Stimulated activated CD8-positive, alpha-beta memory T cell treated with anti-CD3 and anti-CD28 coated beads, Interleukin-15, amount 100 ng/mL, for 1 hour (primary cell): Measurements from ENCODE around the gene ITGA11.

Experiments
- DNase-seq: peaks from one replicate; pipeline ENCODE4 v3.0.0-alpha.2; 2020; ENCODE audit warnings: low read depth

The ITGA11 gene

DNA sequence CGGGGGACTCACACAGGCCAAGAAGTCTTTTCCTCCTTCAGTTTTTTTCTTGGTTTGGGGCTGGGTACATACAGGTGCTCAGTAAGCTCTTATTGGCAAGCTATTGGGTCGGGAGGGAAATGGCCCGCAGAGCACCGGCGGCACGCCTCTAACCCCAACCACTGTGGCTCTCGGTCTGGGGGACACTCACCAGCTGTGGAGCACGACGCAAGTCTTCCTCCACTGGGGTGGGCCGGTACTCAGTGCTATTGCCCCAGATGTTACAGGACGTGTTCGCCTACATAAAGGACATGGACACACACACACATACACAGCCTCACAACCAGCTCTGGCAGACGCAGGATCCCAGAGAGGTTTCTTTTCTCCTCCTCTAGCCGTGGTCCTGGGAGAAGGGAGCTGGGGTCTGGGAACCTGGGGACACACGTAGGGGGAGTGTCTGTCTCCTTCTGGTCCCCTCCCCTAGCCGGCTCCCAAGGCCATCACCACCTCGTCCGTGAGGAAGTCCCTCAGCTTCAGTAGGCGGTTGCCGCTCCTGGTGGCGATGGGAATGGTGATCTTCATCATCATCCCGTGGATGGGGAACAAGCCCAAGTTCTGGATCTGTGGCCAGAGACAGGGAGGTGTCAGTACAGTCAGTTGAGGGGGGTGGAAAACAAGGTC lies 121.0 kb downstream of the ITGA11 start:
- DNase-seq = no peak

DNA sequence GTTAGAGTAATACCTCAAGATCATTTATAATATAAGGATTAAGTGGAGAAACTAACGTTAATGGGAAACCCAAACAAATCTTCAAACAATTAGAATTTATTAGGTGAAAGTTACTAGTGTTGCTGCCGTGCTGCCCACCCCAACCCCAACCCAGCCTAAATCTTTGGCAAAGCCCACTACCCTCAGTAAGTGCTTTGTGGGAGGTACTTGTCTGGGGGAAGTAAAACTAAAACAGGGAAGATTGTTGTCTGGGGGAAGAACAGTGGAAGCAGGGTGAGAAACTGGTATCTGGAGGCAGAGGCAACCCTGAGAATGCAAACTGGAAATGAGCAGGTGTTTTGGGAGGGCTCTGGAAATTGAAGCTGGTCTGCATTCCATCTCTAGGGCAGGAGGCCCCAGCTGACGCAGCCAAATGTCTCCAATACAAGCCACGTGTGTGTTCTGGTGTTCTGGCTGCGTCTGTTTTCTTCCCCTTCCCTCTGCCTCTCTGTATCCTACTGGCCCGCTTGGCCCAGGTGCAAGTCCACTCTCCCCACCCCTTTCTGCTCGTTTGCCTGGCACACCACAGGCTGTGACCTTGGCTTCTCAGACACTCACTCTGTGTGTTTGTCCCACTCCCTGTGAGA lies 121.7 kb downstream of the ITGA11 start:
- DNase-seq = no peak

DNA sequence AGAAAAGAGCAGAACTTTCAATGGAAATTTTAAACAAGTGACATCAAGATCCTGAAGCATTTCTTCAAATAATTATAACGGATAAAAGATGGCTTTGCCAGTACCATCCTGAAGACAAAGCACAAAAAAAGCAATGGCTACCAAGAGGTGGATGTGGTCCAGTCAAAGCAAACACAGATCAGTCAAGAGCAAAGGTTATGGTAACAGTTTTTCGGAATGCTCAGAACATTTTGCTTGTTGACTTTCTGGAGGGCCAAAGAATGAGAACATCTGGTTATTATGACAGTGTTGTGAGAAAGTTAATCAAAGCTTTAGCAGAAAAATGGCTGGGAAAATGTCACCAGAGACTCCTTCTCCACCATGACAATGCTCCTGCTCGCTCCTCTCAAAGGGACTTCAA lies 122.9 kb downstream of the ITGA11 start:
- DNase-seq = no peak

DNA sequence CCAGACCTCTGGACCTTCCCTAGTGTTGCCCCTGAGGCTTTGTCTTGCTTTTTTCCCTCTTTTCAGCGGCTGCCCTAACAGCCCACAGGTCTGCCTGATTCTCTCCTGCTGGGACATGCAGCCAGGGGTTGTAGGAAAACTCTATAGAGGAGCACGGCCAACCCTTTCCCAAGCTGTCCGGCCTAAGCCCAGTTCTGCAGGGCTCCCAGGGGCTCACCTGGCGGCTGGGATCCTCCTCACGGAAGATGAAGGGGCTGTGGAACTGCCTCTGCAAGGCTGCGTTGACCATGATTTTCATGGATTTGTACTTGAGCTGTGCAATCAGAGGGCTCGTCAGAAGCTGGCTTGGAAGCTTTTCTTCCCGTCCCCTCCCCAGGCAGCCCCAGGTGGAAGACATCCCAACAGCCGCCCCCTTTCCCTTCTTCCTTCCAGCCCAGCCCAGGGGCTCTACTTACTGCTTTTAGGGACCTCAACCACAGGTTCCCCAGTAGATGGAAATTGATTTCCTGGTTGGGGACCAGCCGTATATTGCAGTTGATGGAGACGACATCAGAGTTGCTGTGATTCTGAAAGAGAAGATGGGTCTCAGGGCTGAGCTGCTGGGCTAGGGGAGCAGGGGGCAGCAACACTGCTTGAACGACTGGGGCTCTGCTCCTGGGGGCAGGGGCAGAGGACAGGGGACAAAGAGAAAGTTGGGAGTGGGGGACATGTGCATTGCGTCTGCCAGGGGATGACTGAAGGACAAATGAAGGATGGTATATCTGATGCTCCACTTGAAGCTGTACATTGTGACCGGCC lies 124.6 kb downstream of the ITGA11 start:
- no peak for DNase-seq

DNA sequence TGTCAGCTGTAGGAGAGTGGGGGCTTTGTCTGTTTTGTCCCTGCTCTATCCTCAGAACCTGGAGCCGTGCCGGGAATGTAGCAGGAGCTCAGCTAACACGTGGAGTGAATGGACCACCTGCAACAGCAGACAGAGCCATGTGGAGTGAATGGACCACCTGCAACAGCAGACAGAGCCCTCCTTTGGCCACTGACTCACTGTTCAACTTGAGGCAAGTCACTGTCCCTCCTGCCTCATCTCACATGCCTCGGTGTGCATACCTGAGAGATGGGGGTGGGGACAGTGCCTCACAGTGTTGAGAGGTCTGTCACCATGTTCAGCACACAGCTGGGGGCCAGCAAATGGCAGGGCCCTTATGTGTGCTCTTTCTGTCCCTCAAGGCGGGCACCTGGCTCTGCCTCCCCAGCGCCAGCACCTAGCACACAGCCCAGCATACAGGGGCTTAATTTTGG lies 126.5 kb downstream of the ITGA11 start:
- DNase-seq = no peak

DNA sequence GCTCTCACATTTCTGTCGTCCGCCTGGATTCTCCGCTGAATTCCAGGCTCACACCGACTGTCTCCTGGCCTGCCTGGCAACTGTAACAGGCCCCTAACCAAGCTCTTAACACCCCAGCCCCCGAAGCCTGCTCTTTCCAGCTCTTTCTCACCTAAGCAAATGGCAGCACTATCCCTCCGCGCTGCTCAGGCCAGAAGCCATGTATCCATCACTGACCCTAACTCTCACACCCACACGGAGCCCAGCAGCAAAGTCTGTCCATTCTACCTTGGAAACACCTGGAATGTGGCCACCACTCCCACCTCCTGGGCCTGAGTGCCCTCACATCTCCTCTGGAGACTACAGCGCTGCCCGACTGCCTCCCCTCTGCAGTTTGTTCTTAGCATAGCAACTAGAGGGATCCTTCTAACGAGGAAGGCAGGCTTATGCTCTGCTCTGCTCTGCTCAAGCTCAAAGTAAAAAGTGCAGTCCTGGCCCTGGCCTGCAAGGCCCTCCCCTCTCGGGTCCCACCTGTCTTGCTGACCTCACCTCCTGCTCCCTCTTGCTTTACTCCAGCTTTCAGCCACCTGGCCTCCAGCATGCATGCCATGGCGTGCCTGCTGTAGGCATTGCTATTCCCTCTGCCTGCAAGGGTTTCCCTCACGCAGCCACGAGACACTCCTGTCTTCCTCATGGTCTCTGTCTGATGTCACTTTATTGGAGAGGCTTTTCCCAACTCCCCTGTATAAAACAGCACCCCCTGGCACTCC lies 127.2 kb downstream of the ITGA11 start:
- no peak for DNase-seq

DNA sequence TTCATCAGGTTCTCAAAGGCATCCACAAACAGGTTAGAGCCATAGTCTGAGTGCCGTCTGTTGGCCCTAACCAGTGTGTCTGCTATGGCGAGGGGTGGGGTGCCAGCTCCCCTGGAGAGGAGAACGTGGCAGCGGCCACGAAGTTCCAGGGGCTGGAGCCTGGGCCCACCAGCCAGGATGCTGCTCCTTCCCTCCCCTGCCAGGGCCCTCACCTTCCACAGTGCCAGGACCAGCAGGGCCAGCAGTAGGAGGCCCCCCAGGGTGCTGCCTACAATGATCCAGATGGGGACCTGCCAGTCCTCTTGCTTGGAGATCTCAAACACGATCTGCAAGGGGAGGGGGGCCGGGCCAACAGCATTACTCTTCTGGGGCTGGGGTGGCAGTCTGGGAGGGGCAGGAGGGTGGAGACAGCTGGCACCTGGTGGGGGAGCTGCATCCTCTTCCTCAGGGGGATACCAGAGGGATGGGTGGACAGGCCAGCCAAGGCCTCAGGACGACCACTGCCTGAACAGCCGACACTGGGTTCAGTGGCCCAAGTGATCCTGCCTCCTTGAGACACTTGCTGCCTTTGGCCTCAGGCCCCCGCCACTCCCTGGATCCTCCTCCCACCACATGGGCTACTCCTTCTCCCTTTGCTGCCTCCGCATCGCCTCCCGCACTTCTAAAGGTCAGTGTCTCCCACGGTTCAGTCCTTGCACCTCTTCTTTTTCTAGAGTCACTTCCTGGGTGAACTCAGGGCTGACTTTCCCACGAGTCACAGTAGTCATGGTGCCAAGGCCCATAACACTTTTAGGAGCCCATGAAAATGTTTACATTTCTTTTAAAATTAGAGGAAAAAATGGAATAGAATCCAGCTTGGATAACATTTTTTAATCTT lies 128.2 kb downstream of the ITGA11 start:
- no peak for DNase-seq

DNA sequence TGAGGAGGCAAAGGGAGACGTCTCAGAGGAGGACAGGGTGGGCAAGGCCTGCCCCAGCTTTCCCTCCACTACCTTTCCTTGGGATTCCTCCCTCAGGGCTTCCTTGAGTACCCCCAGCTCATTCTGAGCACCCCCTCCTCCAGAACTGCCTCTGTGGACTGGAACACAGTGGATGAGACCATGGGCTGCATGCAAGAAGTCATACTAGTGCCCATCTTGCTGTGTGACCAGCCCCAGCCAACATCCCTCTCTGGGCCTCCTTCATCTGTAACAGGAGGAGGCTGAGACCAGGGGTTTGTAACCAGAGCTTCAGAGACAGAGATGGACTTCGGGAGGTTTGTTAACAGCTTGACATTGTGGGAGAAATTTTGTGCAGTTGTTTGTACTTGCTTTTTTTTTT lies 128.8 kb downstream of the ITGA11 start:
- DNase-seq = no peak

DNA sequence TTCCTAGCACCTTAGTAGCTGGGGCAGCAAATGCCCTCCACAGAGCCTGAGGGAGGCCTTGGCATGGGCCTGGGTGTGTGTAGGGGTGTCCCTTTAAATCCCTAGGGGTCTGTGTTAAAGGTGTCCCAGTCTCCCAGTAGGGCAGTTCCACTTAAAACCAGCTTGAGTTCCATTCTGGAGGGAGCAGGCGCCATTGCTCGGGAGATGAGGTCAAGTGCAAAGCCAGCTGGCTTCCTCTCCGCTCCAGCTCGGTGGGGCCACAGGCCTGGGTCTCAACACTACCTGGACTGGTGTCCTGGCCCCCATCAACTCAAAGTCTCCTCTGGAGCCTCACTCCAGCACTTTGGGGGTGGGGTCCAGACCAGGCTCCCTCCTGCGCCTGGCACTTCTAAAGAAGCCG lies 129.2 kb downstream of the ITGA11 start:
- DNase-seq = no peak

DNA sequence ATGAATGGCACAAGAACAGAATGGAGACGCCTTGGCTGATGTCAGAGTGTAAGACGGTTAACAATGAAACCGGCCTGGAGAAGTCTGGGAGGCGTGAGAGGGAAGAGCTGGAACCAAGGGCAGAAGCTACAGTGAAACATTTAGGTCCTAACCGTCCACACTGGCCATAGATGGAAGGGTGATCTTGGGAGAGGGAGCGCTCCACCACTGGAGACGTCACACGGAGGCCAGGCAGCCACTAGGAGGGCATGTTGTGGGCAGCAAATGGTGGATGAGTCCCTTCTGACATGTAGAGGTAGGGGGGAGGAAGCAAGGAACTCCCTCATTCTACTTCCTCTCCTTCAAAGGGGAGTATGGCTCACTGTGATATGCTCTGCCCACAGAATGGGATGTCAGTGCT lies 130.7 kb downstream of the ITGA11 start:
- DNase-seq = no peak

DNA sequence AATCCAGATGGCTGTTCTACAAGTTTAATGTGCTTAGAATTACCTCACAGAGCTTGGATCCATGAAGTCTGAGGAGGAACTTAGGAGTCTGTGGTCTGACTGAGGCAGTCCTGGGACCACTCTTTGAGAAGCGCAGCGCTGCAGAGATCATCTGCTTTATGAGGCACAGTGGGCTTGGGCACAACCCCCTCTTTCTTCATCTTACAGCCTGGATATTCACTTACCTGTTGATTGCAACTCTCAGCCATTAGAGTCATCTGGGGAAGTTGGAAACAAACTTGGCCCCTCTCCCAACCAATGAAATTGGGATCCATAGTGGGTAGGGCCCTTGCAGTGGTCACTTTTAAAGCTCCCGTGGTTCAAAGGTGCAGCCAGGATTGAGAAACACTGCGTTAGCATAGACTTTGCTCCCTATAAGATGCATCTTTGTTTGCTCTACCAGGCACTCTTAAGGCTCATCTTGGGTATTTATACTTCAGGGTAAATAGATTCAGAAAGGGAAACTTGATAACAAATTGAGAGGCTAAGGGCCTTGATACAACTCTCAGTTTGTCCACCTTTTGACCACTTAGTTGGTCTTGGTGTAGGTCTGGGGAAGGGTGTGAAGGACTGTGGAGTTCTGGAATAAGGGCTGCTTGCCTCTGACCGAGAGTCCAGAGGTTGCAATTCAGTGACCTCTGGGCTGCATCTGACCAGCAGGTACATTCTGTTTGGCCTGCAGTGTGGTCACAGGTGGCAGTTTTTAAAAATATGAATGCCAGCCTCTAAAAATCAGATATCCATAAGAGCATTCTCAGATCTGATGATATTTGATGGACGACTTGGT lies 131.6 kb downstream of the ITGA11 start:
- no peak for DNase-seq

DNA sequence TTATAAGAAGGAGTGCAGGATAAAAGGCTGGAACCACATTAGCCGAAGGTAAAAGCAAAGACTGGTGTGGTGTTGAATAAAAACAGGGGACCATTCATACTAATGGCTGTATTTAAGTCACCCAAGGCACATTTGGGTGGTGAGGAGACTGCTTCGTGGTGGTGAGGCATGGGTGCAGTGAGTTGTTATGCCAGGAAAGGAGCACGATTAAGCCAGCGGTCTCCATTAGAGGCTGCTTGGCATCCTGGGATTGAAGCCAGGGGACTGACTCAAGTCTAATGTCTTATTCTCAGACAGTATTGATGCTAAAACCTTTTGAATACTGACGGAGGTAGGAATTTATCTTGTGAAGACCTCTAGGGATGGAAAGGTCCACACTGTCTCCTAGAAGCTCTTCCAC lies 132.5 kb downstream of the ITGA11 start:
- DNase-seq = no peak

DNA sequence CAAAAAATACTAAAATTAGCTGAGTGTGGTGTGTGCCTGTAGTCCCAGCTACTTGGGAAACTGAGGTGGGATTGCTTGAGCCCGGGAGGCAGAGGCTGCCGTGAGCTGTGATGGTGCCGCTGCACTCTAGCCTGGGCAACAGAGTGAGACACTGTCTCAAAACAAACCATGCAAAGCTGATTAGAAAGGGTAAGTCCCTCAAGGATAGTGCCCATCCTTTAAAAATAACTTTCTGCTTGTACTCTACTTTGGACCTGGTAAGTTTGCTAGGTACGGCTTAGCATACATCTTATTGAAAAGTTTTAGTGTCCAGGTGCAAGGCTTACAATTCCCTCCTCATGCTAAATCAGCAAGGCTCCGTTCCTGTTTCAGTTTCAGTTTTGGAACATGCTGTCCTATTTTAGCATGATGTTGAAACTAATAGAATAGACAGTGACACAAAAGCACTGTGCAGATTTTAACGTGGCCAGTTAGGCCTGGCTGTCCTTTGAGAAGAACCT lies 133.0 kb downstream of the ITGA11 start:
- no peak for DNase-seq

DNA sequence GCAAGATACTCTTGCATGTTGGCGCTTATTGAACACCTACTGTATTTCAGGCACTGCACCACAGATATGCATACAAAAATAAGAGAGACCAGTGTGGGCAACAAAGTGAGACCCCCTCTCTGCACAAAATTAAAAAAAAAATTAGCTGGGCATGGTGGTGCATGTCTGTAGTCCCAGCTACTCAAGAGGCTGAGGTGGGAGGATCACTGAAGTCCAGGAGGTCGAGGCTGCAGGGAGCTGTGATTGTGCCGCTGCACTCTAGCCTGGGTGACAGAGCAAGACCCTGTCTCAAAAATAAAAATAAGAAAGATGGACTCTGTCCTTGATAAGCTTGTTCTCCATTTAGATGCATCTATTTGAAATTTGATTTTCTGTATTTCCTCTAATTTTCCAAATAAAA lies 133.6 kb downstream of the ITGA11 start:
- no peak for DNase-seq

DNA sequence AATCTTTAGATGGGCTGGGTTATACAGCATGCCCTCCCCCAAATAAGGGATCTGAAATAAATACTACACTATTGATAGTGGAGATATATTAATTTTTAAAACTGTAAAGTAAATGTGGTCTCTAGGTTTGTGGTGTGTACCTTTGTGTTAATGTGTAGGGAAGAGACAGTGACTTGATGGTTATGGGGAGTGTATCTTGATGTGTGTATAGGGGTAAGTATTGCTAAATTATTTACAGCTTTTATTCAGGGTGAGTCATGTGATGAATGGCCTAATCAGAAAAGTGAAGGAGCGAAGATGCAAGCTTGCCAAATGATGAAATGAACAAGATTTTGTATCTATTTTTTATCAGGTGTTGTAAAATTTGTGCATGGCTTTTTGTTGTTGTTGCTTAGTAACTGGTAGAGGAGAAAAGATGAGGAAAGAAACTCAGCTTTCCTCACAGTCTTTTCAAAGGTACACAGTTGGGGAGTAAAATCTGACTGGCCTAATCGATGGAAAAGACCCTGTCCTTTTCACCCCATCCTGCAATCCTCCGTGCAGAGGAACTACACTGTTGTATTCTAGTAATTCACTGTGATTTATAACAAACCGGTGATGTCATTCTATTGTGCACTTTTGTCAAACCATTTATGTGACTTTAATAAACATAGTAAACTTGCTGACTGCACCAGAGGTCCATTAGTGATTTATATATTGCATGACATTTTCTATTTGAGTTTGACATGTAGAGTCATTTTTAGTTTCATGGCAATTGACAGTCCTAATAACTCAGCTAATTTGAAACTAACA lies 136.8 kb downstream of the ITGA11 start:
- no peak for DNase-seq

DNA sequence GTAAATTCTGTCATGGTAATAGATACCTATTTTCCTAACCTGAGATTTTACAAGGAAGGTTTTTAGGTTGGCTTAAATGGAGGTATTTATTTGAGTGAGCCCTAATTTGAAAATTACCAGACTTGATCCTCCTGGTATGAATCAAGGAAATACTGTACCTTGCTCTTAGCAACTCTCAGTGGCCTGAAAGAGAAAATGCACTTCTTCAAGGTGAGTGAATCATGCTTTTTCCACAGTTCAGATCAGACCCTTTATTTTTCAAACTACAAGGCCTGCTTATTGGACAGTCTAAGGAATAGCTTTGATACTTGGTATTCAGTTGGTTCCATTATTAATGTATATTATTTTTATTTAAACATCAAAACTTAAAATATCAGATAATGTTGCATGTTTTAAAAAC lies 139.0 kb downstream of the ITGA11 start:
- DNase-seq = no peak

DNA sequence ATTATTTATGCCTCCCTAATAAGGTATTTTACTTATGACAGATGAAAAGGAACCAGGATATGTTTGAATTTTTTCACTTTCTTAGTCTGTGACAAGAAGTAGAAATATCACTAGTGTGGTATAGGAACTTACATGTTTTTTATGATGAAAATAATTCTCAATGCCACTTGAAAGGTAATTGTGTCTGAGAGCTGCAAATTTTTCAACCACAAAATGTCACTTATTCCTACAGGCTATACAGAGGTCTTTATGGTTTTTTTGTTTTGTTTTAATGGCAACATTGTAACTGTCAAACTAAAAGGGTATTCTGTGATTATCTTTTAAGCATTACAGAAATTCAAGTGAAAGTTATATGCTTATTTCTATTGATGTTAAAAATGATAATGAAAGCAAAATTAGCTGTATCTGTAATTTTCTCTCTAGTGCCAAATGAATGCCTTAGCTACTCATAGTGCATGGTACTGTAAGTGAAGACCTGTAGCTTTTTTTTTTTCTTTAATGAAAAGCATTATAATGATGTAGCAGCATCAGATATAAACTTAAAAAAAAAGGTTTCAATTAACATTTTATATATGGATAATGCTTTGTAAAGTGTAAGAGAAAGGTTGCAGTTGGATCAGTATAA lies 139.7 kb downstream of the ITGA11 start:
- DNase-seq = no peak

DNA sequence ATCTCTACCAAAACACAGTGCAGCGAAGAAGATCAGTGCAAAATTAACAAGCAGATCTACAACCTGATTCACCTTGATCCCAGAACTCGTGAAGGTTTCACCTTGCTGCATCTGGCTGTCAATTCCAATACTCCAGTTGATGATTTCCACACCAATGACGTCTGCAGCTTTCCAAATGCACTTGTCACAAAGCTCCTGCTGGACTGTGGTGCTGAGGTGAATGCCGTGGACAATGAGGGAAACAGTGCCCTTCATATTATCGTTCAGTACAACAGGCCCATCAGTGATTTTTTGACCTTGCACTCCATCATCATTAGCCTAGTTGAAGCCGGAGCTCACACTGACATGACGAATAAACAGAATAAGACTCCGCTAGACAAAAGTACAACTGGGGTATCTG lies 141.2 kb downstream of the ITGA11 start:
- DNase-seq = no peak
